Fibroblast of skin of left quadriceps (primary cell): ENCODE measurements around the gene VCAN.
A peak's percentile ranks its signal among the peaks of the same experiment; 100 is the strongest.

Experiments used
- DNase-seq, 2 experiments: peaks; one replicate each; pipeline ENCODE4 v3.0.0-alpha.2; 2013; ENCODE audit warnings: low read depth in 2 of 2

The VCAN gene

GRCh38 chr5:83564069-83564749 is 92.7 kb downstream of the VCAN start:
- DNase-seq, result peak in 1 of 2 experiments; percentile 34

GRCh38 chr5:83567741-83568140 is 96.2 kb downstream of the VCAN start:
- no peak for DNase-seq

- peak; percentile 90 to 92 for DNase-seq
These were observed 96.6 kb downstream of the VCAN start for GRCh38 chr5:83568186-83568585.

GRCh38 chr5:83570916-83571315 is 99.4 kb downstream of the VCAN start:
- DNase-seq, result no peak

- DNase-seq, result no peak
These were observed 100.7 kb downstream of the VCAN start for GRCh38 chr5:83572271-83572670.

- no peak for DNase-seq
These were observed 104.8 kb downstream of the VCAN start for GRCh38 chr5:83576341-83576740.

GRCh38 chr5:83577036-83577636 is 105.6 kb downstream of the VCAN start:
- DNase-seq, result no peak

- DNase-seq, result peak in 1 of 2 experiments; percentile 21
These were observed 112.3 kb downstream of the VCAN start for GRCh38 chr5:83583859-83584258.

GRCh38 chr5:83586874-83587776 is 115.6 kb downstream of the VCAN start:
- peak in 1 of 2 experiments; percentile 16 for DNase-seq

GRCh38 chr5:83589786-83590185 is 118.2 kb downstream of the VCAN start:
- no peak for DNase-seq

- no peak for DNase-seq
These were observed 119.4 kb downstream of the VCAN start for GRCh38 chr5:83590966-83591365.

GRCh38 chr5:83595217-83595616 is 123.7 kb downstream of the VCAN start:
- DNase-seq, result no peak

GRCh38 chr5:83608122-83608521 is 136.6 kb downstream of the VCAN start:
- no peak for DNase-seq

- DNase-seq, result no peak
These were observed 143.3 kb downstream of the VCAN start for GRCh38 chr5:83614841-83615240.

GRCh38 chr5:83628360-83628759 is 156.8 kb downstream of the VCAN start:
- no peak for DNase-seq
